OCI-LY7 (cell line): ENCODE results near the gene SYNJ1. TPM values are rescaled to one million over a fixed set of nuclear protein-coding genes. Genes with fewer than 3 reads are reported as not detected.

Experiments
- BruUV-seq: library from RNA; stranded (reverse); fragments of 400-500 nt; replicated peaks from 2 replicates; lab custom pipeline; 2021; lab: Mats Ljungman, UMichigan
- CTCF ChIA-PET: fragments of 300-600 bp; sonication (Branson Sonifier 250); formaldehyde crosslinking; loops from one replicate; lab custom pipeline; 2022; ENCODE audit warnings: antibody characterized with exemption; ENCODE audit not compliant: unreplicated experiment; lab: Charles Lee
- POLR2A ChIA-PET: fragments of 300-600 bp; sonication (Branson Sonifier 250); formaldehyde crosslinking; loops from one replicate; lab custom pipeline; 2022; ENCODE audit warnings: antibody characterized with exemption; lab: Charles Lee
- DNase-seq: peaks from one replicate; pipeline ENCODE4 v3.0.0-alpha.2; 2015; ENCODE audit warnings: low spot score
- H2AFZ ChIP-seq: fragments of 200-600 bp; sonication (generic), shearing (Covaris generic); 2 replicates; pipeline ENCODE4 v1.6.1; 2014; ENCODE audit warnings: mild to moderate bottlenecking, antibody characterized with exemption, low read length, moderate library complexity
- H3K27ac ChIP-seq: fragments of 200-600 bp; sonication (generic); 2 replicates; pipeline ENCODE4 v1.5.1; 2014; ENCODE audit warnings: mixed run types, low read depth, mild to moderate bottlenecking, moderate library complexity, low read length, inconsistent platforms; ENCODE audit not compliant: poor library complexity, severe bottlenecking
- H3K36me3 ChIP-seq: fragments of 200-600 bp; sonication (generic); 2 replicates; pipeline ENCODE4 v1.6.1; 2014; ENCODE audit warnings: mild to moderate bottlenecking, antibody characterized with exemption, low read length, moderate library complexity, mixed read lengths; ENCODE audit not compliant: insufficient read depth
- H3K4me1 ChIP-seq: fragments of 200-600 bp; sonication (generic); 2 replicates; pipeline ENCODE4 v1.5.1; 2014; ENCODE audit warnings: mild to moderate bottlenecking, low read length; ENCODE audit not compliant: insufficient read depth, poor library complexity, severe bottlenecking
- H3K4me2 ChIP-seq: fragments of 200-600 bp; sonication (generic); 2 replicates; pipeline ENCODE4 v1.6.1; 2014; ENCODE audit warnings: mild to moderate bottlenecking, low read length
- H3K4me3 ChIP-seq: fragments of 200-600 bp; sonication (generic); 2 replicates; pipeline ENCODE4 v1.5.1; 2014; ENCODE audit warnings: mild to moderate bottlenecking, low read depth, low read length; ENCODE audit not compliant: poor library complexity, severe bottlenecking
- H3K79me2 ChIP-seq: fragments of 200-600 bp; sonication (generic); 2 replicates; pipeline ENCODE4 v1.6.1; 2016; ENCODE audit warnings: low read depth, mild to moderate bottlenecking, low read length, moderate library complexity, mixed read lengths; ENCODE audit not compliant: insufficient read depth
- H3K9me2 ChIP-seq: fragments of 200-600 bp; sonication (generic); 2 replicates; pipeline ENCODE4 v1.6.1; 2016; ENCODE audit warnings: mild to moderate bottlenecking, low read length, mixed read lengths; ENCODE audit not compliant: insufficient read depth
- H3K9me3 ChIP-seq: fragments of 200-600 bp; sonication (generic); 2 replicates; pipeline ENCODE4 v1.6.1; 2014; ENCODE audit warnings: mild to moderate bottlenecking, mixed run types, low read length, mixed read lengths
- H4K20me1 ChIP-seq: fragments of 200-600 bp; sonication (generic); 2 replicates; pipeline ENCODE4 v1.6.1; 2014; ENCODE audit warnings: mild to moderate bottlenecking, antibody characterized with exemption, low read length, moderate library complexity, mixed read lengths; ENCODE audit not compliant: insufficient read depth
- EZH2phosphoT487 ChIP-seq: fragments of 200-600 bp; sonication (generic); IDR thresholded peaks from 2 replicates; pipeline ENCODE4 v1.6.1; 2018; ENCODE audit warnings: low read depth, borderline replicate concordance, mild to moderate bottlenecking, mixed run types, antibody characterized with exemption, low read length, moderate library complexity, mixed read lengths
- intact Hi-C: fragments of 100-400 bp; cut with micrococcal nuclease; formaldehyde crosslinking; loops from one replicate; pipeline ENCODE4 v1.10.0; 2022; ENCODE audit not compliant: unreplicated experiment
- total RNA-seq, 2 experiments: library from RNA; depleted of rRNA in 1 of 2; stranded (reverse); fragments of >200 nt in 1 of 2; shearing (Covaris generic) in 1 of 2; gene quantifications; 2 replicates each; pipeline ENCODE4 v1.2.3, GENCODE V29; 2014 to 2022
- TF ChIP-seq, protein P1 (sequence below): fragments of 200-600 bp; sonication (generic); conservative IDR thresholded peaks from 2 replicates; pipeline ENCODE4 v1.5.1; 2014; ENCODE audit warnings: mild to moderate bottlenecking, antibody characterized with exemption, low read length, moderate library complexity, mixed read lengths

The SYNJ1 gene
- total RNA-seq, 2 experiments from 2014 or later, result 3.8 to 8.0 TPM

- POLR2A ChIA-PET, result interaction anchor here (1.1 kb wide), 1 partner anchor 20 kb away, joined by 3 read pairs; no protein-coding TSS in a partner anchor
- no peaks in the 10 kb centered on the region for H3K36me3 ChIP-seq
- H3K4me2 ChIP-seq, result no peak overlapping the region
- intact Hi-C loops, result no loop called here
- DNase-seq, result no peak
- no peak overlapping the region for H3K4me3 ChIP-seq
- no peaks in the 10 kb centered on the region for H4K20me1 ChIP-seq
- no peaks in the 10 kb centered on the region for H3K79me2 ChIP-seq
- no peaks in the 10 kb centered on the region for H3K9me3 ChIP-seq
- CTCF ChIA-PET, result no interaction called here
- no TSS peak for BruUV-seq
- no peak overlapping the region for H2AFZ ChIP-seq
- no peaks in the 10 kb centered on the region for H3K4me1 ChIP-seq
- H3K9me2 ChIP-seq, result no peaks in the 10 kb centered on the region
- no peak for TF ChIP-seq EZH2phosphoT487
- TF ChIP-seq, protein P1, sequence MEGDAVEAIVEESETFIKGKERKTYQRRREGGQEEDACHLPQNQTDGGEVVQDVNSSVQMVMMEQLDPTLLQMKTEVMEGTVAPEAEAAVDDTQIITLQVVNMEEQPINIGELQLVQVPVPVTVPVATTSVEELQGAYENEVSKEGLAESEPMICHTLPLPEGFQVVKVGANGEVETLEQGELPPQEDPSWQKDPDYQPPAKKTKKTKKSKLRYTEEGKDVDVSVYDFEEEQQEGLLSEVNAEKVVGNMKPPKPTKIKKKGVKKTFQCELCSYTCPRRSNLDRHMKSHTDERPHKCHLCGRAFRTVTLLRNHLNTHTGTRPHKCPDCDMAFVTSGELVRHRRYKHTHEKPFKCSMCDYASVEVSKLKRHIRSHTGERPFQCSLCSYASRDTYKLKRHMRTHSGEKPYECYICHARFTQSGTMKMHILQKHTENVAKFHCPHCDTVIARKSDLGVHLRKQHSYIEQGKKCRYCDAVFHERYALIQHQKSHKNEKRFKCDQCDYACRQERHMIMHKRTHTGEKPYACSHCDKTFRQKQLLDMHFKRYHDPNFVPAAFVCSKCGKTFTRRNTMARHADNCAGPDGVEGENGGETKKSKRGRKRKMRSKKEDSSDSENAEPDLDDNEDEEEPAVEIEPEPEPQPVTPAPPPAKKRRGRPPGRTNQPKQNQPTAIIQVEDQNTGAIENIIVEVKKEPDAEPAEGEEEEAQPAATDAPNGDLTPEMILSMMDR, result no peak
- no peak overlapping the region for H3K27ac ChIP-seq
Measured at GRCh38 chr21:32580949-32581348, 146.9 kb downstream of the SYNJ1 start.

Other genes with a start within 250 kb of the SYNJ1 start
- 2.0 and 3.9 TPM in 2 replicates for gene TCP10L, start 142.5 kb downstream of the SYNJ1 start, total RNA-seq (2014; rRNA removed; shearing (Covaris generic))
- gene TCP10L, start 142.5 kb downstream of the SYNJ1 start, total RNA-seq (2022), result 0.63 and 1.2 TPM in 2 replicates
- gene CFAP298, start 115.6 kb downstream of the SYNJ1 start, total RNA-seq (2014; rRNA removed; shearing (Covaris generic)), result 43.6 and 56.0 TPM in 2 replicates
- gene CFAP298, start 115.6 kb downstream of the SYNJ1 start, total RNA-seq (2022), result 49.4 and 64.2 TPM in 2 replicates
- gene PAXBP1, start 43.7 kb upstream of the SYNJ1 start, total RNA-seq (2014; rRNA removed; shearing (Covaris generic)), result 78.3 and 93.3 TPM in 2 replicates
- gene PAXBP1, start 43.7 kb upstream of the SYNJ1 start, total RNA-seq (2022), result 68.0 and 87.0 TPM in 2 replicates